ENCODE measurements around the gene ASAP2. TPM values are rescaled to one million over a fixed set of nuclear protein-coding genes. Genes with fewer than 3 reads are reported as not detected.

Gene ASAP2
- total RNA-seq, 2 experiments from 2014 or later = 0.16 TPM; not detected in 1

GRCh38 chr2:9347411-9347881, 140.8 kb downstream of the ASAP2 start:
- no peaks in the 10 kb centered on the region for H3K36me3 Mint-ChIP-seq (ENCODE audit: low read depth)
- no peak overlapping the region for H3K27ac Mint-ChIP-seq
- Histone ChIP-seq H3K27ac (ENCODE audit: low read depth in 1 of 2, low read length in 2 of 2) (no peak overlapping the region), H3K9me3 (ENCODE audit: control insufficient read depth in 1 of 2, insufficient read depth in 1 of 2, low read length in 2 of 2) (no peaks in the 10 kb centered on the region), H3K4me3 (ENCODE audit: low read length) (no peak overlapping the region), H3K36me3 (ENCODE audit: insufficient read depth, low read length) (no peaks in the 10 kb centered on the region), H3K4me1 (ENCODE audit: insufficient read depth, low read length) (no peaks in the 10 kb centered on the region), H3K27me3 (ENCODE audit: control insufficient read depth in 1 of 2, insufficient read depth in 2 of 2, low read length in 2 of 2) (no peaks in the 10 kb centered on the region)
- ATAC-seq (ENCODE audit: poor library complexity) = no peak
- DNase-seq = no peak
- no peaks in the 10 kb centered on the region for H3K9me3 Mint-ChIP-seq
- ChIA-PET POLR2A (no interaction called here), CTCF (no interaction called here)
- no peaks in the 10 kb centered on the region for H3K27me3 Mint-ChIP-seq
- intact Hi-C loops (cut with DNase I, micrococcal nuclease) = no loop called here
- no peak for TF ChIP-seq CTCF (IDR thresholded peaks at IDR 0.05)
- H3K4me3 Mint-ChIP-seq = no peak overlapping the region
- no peaks in the 10 kb centered on the region for H3K4me1 Mint-ChIP-seq (ENCODE audit: low read depth)

- Histone ChIP-seq H3K27ac (ENCODE audit: low read depth in 1 of 2, low read length in 2 of 2) (no peak overlapping the region), H3K4me1 (ENCODE audit: insufficient read depth, low read length) (no peaks in the 10 kb centered on the region), H3K4me3 (ENCODE audit: low read length) (no peak overlapping the region), H3K9me3 (ENCODE audit: control insufficient read depth in 1 of 2, insufficient read depth in 1 of 2, low read length in 2 of 2) (no peaks in the 10 kb centered on the region), H3K36me3 (ENCODE audit: insufficient read depth, low read length) (no peaks in the 10 kb centered on the region), H3K27me3 (ENCODE audit: control insufficient read depth in 1 of 2, insufficient read depth in 2 of 2, low read length in 2 of 2) (peaks cover 0 to 4% of the 10 kb centered on the region in 2 experiments)
- intact Hi-C loops (cut with DNase I, micrococcal nuclease) = no loop called here
- Mint-ChIP-seq H3K4me1 (ENCODE audit: low read depth) (no peaks in the 10 kb centered on the region), H3K27me3 (peaks cover 37% of the 10 kb centered on the region), H3K9me3 (no peaks in the 10 kb centered on the region), H3K27ac (no peak overlapping the region), H3K36me3 (ENCODE audit: low read depth) (no peaks in the 10 kb centered on the region), H3K4me3 (no peak overlapping the region)
- no peak for DNase-seq
- ChIA-PET CTCF (no interaction called here), POLR2A (no interaction called here)
- no peak for ATAC-seq (ENCODE audit: poor library complexity)
- TF ChIP-seq CTCF (IDR thresholded peaks at IDR 0.05) = no peak
These were observed 147.7 kb downstream of the ASAP2 start for GRCh38 chr2:9354318-9354717.

- no peaks in the 10 kb centered on the region for H3K4me1 ChIP-seq (ENCODE audit: insufficient read depth, low read length)
- Mint-ChIP-seq H3K36me3 (ENCODE audit: low read depth) (no peaks in the 10 kb centered on the region), H3K4me1 (ENCODE audit: low read depth) (no peaks in the 10 kb centered on the region), H3K27me3 (peaks cover 41% of the 10 kb centered on the region), H3K9me3 (no peaks in the 10 kb centered on the region), H3K27ac (no peak overlapping the region), H3K4me3 (no peak overlapping the region)
- no peak overlapping the region for H3K27ac ChIP-seq (ENCODE audit: low read depth in 1 of 2, low read length in 2 of 2)
- CTCF ChIA-PET = no interaction called here
- no peak overlapping the region for H3K4me3 ChIP-seq (ENCODE audit: low read length)
- intact Hi-C loops (cut with DNase I, micrococcal nuclease) = no loop called here
- POLR2A ChIA-PET = no interaction called here
- peaks cover 0 to 4% of the 10 kb centered on the region in 2 experiments for H3K27me3 ChIP-seq (ENCODE audit: control insufficient read depth in 1 of 2, insufficient read depth in 2 of 2, low read length in 2 of 2)
- no peaks in the 10 kb centered on the region for H3K36me3 ChIP-seq (ENCODE audit: insufficient read depth, low read length)
- ATAC-seq (ENCODE audit: poor library complexity) (no peak), DNase-seq (no peak)
- H3K9me3 ChIP-seq (ENCODE audit: control insufficient read depth in 1 of 2, insufficient read depth in 1 of 2, low read length in 2 of 2) = no peaks in the 10 kb centered on the region
- no peak for TF ChIP-seq CTCF (IDR thresholded peaks at IDR 0.05)
These were observed 148.7 kb downstream of the ASAP2 start for GRCh38 chr2:9355270-9355669.
